HEK293 (cell line): ENCODE measurements around the gene ANKRD52.

Source experiments
- CTCF ChIP-seq: fragments of 450-650 bp; formaldehyde crosslinking; IDR thresholded peaks from 2 replicates; pipeline ENCODE4 v1.5.1; 2016; ENCODE audit warnings: missing biosample characterization, missing genetic modification characterization
- SETDB1 ChIP-seq: IDR thresholded peaks from one replicate; pipeline ENCODE4 v1.6.1; 2017; ENCODE audit warnings: mild to moderate bottlenecking, low read length, moderate library complexity, mixed read lengths; ENCODE audit not compliant: insufficient read length
- ZBTB17 ChIP-seq: fragments of 450-650 bp; formaldehyde crosslinking; IDR thresholded peaks from 2 replicates; pipeline ENCODE4 v1.5.1; 2016; ENCODE audit warnings: missing biosample characterization, missing genetic modification characterization
- ZNF274 ChIP-seq, 2 experiments: fragments of 200-500 bp in 1 of 2; fragments of 450-650 bp in 1 of 2; sonication (Bioruptor generic) in 1 of 2; formaldehyde crosslinking in 1 of 2; IDR thresholded peaks; 2 replicates each; pipeline versions ENCODE4 v1.5.1 to v1.6.1; 2014 to 2016; ENCODE audit warnings: borderline replicate concordance in 1 of 2, inconsistent platforms in 1 of 2, low read length in 1 of 2, missing biosample characterization in 1 of 2, missing genetic modification characterization in 1 of 2
- ZNF626 ChIP-seq: fragments of 450-650 bp; sonication (Bioruptor Pico); formaldehyde crosslinking; IDR thresholded peaks from 2 replicates; pipeline ENCODE4 v1.5.1; 2018; ENCODE audit warnings: missing biosample characterization, missing genetic modification characterization, inconsistent platforms
- ZSCAN23 ChIP-seq: fragments of 450-650 bp; formaldehyde crosslinking; IDR thresholded peaks from 2 replicates; pipeline ENCODE4 v1.5.1; 2016; ENCODE audit warnings: missing biosample characterization, missing genetic modification characterization

- no peak for TF ChIP-seq CTCF (tag by site-specific recombination)
- TF ChIP-seq SETDB1 = no peak
- no peak for TF ChIP-seq ZNF274 (IDR thresholded peaks at IDR 0.05; ENCODE audit: low read length)
- TF ChIP-seq ZNF274 (tag by site-specific recombination; IDR thresholded peaks at IDR 0.05; ENCODE audit: borderline replicate concordance) = no peak
- no peak for TF ChIP-seq ZBTB17
- no peak for TF ChIP-seq ZSCAN23 (tag by site-specific recombination)
- no peak for TF ChIP-seq ZNF626 (tag by site-specific recombination)
These were observed 69.9 kb downstream of the ANKRD52 start for GRCh38 chr12:56188131-56188777.
